ENCODE data around the gene ARL10.

GRCh38 chr5:176364765-176365350 lies 429 bp upstream of the ARL10 start:
- TF ChIP-seq CTCF (IDR thresholded peaks at IDR 0.05; ENCODE audit: low read length) (no peak), EZH2 (optimal IDR thresholded peaks at IDR 0.05; ENCODE audit: low read depth, low read length) (no peak), EZH2phosphoT487 (IDR thresholded peaks at IDR 0.05; ENCODE audit: low read length) (no peak)

Data from MM.1S (cell line).